MCF 10A (cell line): Measurements from ENCODE around the gene HIGD2A. TPM values are rescaled to one million over a fixed set of nuclear protein-coding genes. Genes with fewer than 3 reads are reported as not detected.

Experiments
- microRNA-seq: library from miRNA; unstranded; fragments of <30 nt; microRNA quantifications from one replicate; pipeline ENCODE4 v1.2.0, GENCODE V29; 2022
- total RNA-seq: library from RNA; stranded (reverse); gene quantifications from 2 replicates; pipeline ENCODE4 v1.2.3, GENCODE V29; 2022

Gene HIGD2A
- total RNA-seq, 1 experiment from 2014 or later = 196 TPM

Small RNA genes within 50 kb of the gene (microRNA-seq; reads per million reads assigned to microRNA genes)
- gene MIR1271 = 0.40 reads per million

Other genes with a start within 250 kb of the HIGD2A start
- 25.4 and 27.3 TPM in 2 replicates for gene SIMC1, start 150.3 kb upstream of the HIGD2A start, total RNA-seq
- 83.8 and 92.0 TPM in 2 replicates for gene KIAA1191, start 27.0 kb upstream of the HIGD2A start, total RNA-seq
- gene ARL10, start 23.3 kb upstream of the HIGD2A start, total RNA-seq = 1.1 and 1.3 TPM in 2 replicates
- 90.9 and 134 TPM in 2 replicates for gene NOP16, start 153 bp upstream of the HIGD2A start, total RNA-seq
- gene CLTB, start 27.8 kb downstream of the HIGD2A start, total RNA-seq = 333 and 339 TPM in 2 replicates
- gene FAF2, start 59.6 kb downstream of the HIGD2A start, total RNA-seq = 78.3 and 97.2 TPM in 2 replicates
- 45.8 and 60.1 TPM in 2 replicates for gene RNF44, start 148.7 kb downstream of the HIGD2A start, total RNA-seq
- 0.09 and 0.39 TPM in 2 replicates for gene CDHR2, start 160.6 kb downstream of the HIGD2A start, total RNA-seq
- 3.0 and 3.7 TPM in 2 replicates for gene GPRIN1, start 221.4 kb downstream of the HIGD2A start, total RNA-seq
- gene SNCB, start 241.8 kb downstream of the HIGD2A start, total RNA-seq = not detected in 2 replicates
- gene EIF4E1B, start 241.9 kb downstream of the HIGD2A start, total RNA-seq = not detected in 2 replicates